ENCODE measurements around the gene CALU.

The CALU gene

GRCh38 chr7:128725531-128725930, 13.6 kb upstream of the CALU start:
- no peak for DNase-seq

GRCh38 chr7:128726059-128726736, 13.0 kb upstream of the CALU start:
- no peak for DNase-seq

GRCh38 chr7:128726737-128727072, 12.5 kb upstream of the CALU start:
- no peak for DNase-seq

GRCh38 chr7:128727239-128727638, 11.9 kb upstream of the CALU start:
- no peak for DNase-seq

GRCh38 chr7:128728598-128728997, 10.6 kb upstream of the CALU start:
- peak; percentile 68 for DNase-seq

GRCh38 chr7:128729494-128729893, 9.7 kb upstream of the CALU start:
- no peak for DNase-seq

- no peak for DNase-seq
Observed at GRCh38 chr7:128731184-128731583, 8.0 kb upstream of the CALU start.

GRCh38 chr7:128732521-128733277, 6.5 kb upstream of the CALU start:
- no peak for DNase-seq

GRCh38 chr7:128733278-128733645, 5.9 kb upstream of the CALU start:
- no peak for DNase-seq

GRCh38 chr7:128734890-128735289, 4.3 kb upstream of the CALU start:
- DNase-seq = no peak

GRCh38 chr7:128735436-128735835, 3.7 kb upstream of the CALU start:
- DNase-seq = no peak

- no peak for DNase-seq
Observed at GRCh38 chr7:128737441-128737840, 1.7 kb upstream of the CALU start.

- peak; percentile 73 for DNase-seq
Observed at GRCh38 chr7:128737867-128738385, 1.2 kb upstream of the CALU start.

- DNase-seq = no peak
Observed at GRCh38 chr7:128738570-128739047, 550 bp upstream of the CALU start.

GRCh38 chr7:128739990-128740682, 977 bp downstream of the CALU start:
- peak; percentile 16 for DNase-seq

GRCh38 chr7:128740996-128741395, 1.8 kb downstream of the CALU start:
- DNase-seq = peak; percentile 31

- no peak for DNase-seq
Observed at GRCh38 chr7:128741491-128741890, 2.3 kb downstream of the CALU start.

GRCh38 chr7:128742206-128742605, 3.0 kb downstream of the CALU start:
- peak; percentile 69 for DNase-seq

- DNase-seq = no peak
Observed at GRCh38 chr7:128743112-128743772, 4.1 kb downstream of the CALU start.

- no peak for DNase-seq
Observed at GRCh38 chr7:128744366-128744905, 5.3 kb downstream of the CALU start.

- DNase-seq = no peak
Observed at GRCh38 chr7:128745706-128746105, 6.5 kb downstream of the CALU start.

GRCh38 chr7:128747327-128748079, 8.3 kb downstream of the CALU start:
- DNase-seq = no peak

Data from fibroblast of upper back skin (primary cell).